HG03097 (cell line): ENCODE measurements around the gene MIPOL1.

Experiments used
- ATAC-seq: cut with Tn5 transposase; IDR thresholded peaks from one replicate; pipeline ENCODE4 v1.9.1; 2021; ENCODE audit not compliant: unreplicated experiment, low FRiP score

MIPOL1 gene

DNA sequence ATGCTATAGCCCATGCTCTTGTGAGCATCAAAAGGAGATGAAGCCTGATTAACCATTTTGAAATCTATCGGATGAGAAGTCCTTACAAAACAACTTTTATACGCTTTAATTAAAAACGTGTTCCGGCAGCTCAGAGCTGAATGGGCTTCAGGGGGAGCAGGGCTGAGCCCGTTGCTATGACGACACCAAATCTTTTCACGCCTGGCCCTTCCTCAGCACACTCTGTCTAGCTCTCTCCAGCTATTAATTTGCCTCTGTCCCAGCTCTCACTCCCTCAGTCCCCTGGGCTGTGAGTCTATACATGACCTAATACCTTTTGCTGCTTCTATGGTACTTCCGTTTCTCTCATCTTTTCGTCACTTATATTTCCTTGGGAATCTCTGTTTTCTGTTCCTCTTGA is 381.5 kb downstream of the MIPOL1 start:
- ATAC-seq, result no peak

DNA sequence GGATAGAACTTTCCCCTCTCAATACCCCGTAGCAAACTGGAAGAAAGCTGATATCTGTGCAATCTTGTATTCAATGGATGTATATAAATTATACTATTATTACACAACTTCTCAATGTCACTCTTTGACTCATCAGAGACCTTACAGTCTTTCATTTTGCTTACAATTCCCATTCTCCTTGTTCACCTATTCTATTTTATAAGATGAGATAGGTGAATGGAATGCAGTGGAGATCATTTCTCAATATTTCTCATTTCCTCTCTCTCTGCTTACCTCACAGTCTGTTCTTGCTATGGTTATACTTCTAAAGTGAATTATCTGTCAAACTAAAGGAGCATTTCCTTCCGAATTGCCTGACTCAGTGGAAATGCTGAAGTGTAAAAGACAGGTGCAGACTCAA is 382.4 kb downstream of the MIPOL1 start:
- no peak for ATAC-seq

DNA sequence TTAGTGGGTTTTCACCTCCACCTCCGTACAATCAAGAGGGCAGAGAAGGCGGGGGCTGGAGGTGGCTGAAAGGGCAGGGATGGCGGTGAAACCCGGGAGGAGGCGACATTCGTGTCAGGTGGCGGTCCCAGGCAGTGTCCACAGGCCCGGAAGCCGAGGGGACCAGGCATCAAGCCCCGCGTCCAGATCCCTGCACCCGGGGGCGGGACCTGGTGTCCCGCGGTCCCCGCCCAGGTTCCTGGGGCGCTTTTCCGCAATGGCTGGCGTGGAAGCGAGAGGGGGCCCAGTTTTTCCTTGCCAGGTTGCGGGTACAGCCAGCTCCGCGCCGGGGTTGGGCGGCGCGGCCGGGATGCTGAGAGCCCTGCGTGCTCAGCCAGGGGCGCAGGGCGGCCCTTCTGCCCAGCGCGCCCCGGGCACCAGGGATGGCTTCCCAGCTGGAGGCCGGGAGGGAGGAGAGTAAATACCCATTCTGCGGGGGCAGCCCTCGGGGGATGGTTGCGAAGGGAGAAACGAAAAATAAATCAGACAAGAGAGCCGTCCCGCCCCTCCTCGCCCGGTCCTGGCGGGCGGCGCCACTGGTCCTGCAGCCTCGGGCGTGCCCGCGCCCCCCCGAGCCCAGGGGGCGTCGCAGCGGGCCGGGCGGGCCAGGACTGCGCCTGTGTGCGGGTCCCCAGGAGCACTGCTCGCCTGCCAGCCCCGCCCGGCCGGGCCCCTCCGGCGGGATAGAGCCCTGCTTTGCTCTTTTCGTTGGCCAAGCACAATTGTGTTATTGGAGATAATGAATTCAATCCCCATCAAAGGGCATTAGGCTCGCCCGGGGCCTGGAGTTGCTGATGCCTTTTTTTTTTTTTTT is 385.8 kb downstream of the MIPOL1 start:
- ATAC-seq, result no peak

GRCh38 chr14:37584211-37585100 is 386.7 kb downstream of the MIPOL1 start:
- no peak for ATAC-seq

- ATAC-seq, result no peak
Observed at GRCh38 chr14:37585101-37585511, 387.4 kb downstream of the MIPOL1 start.

GRCh38 chr14:37585971-37586796 is 388.4 kb downstream of the MIPOL1 start:
- ATAC-seq, result no peak

DNA sequence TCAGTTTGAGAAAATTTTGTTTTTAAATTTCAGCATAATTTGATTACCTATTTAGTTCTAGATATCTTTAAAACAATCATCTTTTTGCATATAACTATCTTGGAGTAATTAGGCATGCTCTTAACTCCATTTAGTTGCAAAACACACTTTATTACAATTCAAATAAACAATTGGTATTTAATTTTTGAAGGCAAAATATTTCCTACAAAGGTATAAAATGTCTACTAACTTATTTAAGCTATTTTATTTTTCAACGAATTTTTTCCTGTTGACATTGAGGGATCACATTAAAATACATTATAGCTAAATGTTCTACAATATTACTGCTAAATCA is 389.0 kb downstream of the MIPOL1 start:
- ATAC-seq, result no peak

- ATAC-seq, result no peak
Observed at GRCh38 chr14:37587131-37587803, 389.5 kb downstream of the MIPOL1 start.

DNA sequence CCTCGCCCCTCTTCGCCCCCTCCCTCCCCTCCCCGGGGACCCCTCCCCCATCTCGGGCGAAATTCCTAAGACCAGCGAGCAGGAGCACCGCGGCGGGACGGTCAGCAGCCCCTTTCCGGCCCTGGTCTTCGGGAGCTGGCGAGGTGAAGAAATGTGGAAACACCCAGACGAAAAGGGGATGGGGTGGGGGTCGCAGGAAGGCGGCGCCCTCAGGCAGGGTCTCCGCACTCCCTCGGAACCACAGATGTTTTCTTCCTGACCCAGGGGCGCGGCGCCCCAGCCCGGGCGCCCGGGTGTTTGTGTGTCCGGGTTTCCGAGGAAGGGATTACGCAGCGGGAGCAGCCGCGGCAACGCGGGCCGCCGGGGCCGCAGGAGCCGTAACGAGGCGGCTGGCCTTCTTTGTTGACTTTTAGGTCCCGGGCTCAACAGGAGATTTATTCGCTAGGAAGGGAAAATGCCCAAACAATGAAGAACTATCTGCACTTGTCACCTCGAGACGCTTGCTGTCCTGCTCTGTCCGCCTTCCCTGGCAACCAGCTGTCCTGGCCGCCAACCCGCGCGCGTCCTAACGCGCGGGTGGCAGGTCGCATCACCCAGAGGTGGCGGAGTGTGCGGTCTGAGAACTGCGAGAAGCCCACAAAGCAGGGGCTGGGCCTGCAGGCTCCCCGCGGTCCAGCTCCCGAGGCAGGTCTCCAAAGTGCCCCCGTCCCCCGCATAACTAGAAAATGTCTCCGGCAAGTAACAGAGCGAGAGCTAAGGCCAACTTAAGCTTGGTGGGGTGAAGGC is 390.3 kb downstream of the MIPOL1 start:
- no peak for ATAC-seq

GRCh38 chr14:37588667-37588955 is 390.9 kb downstream of the MIPOL1 start:
- ATAC-seq, result no peak

GRCh38 chr14:37588956-37589714 is 391.4 kb downstream of the MIPOL1 start:
- ATAC-seq, result no peak

GRCh38 chr14:37589715-37590427 is 392.1 kb downstream of the MIPOL1 start:
- ATAC-seq, result no peak

GRCh38 chr14:37590428-37591139 is 392.8 kb downstream of the MIPOL1 start:
- no peak for ATAC-seq

DNA sequence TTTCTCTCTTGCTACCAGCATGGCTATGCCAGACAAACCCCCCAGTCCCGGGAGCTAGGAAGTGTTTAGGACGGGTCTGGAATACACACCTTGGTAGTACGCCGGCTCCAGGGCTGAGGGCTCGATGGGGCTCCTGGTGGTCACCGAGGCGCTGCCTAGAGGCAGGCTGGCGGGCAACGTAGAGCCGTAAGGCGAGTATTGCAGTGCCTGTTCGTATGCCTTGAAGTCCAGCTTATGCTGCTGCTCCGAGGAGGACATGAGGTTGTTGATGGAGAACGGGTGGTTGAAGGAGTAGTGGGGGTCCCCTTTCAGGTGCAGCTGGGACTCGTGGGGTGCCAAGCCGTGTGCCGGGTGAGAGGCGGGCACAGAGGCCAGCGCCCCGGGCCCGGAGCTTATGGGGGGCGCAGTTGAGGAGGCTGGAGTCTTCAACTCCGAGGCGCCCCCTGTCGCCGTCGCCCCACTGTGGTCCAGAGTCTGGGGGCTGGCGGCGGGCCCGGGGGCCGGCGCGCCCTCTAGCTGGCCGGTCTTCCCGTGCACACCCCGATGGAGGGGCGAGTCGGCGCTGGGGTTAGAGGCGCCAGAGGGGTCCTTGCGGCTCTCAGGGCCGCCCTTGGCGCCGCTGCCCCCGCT is 393.7 kb downstream of the MIPOL1 start:
- ATAC-seq, result no peak

GRCh38 chr14:37591941-37592481 is 394.3 kb downstream of the MIPOL1 start:
- ATAC-seq, result no peak

- ATAC-seq, result no peak
Observed at GRCh38 chr14:37592482-37593408, 395.0 kb downstream of the MIPOL1 start.
